Measurements from ENCODE around the gene FAM72B. TPM values are rescaled to one million over a fixed set of nuclear protein-coding genes. Genes with fewer than 3 reads are reported as not detected.
"Not testable (repeated sequence)": the region's sequence is repeated elsewhere in the genome, so short reads cannot be mapped to it uniquely, and the experiment has no call there.

The FAM72B gene
- 1 to 10 TPM in 2 of 4 donors, under 1 TPM in 1, not detected in 1; 0.40 to 2.6 (median 2.5) TPM for total RNA-seq

GRCh38 chr1:121184290-121185127 is at the start of gene FAM72B, which contains the start of gene SRGAP2C:
Gene FAM72B (minus strand): TSS chr1:121184340. CDS start chr1:121183489, 851 bp downstream.
Gene SRGAP2C (plus strand): TSS chr1:121184975. CDS start chr1:121187447, 2,472 bp downstream.
- H3K4me1 ChIP-seq, H3K36me3 ChIP-seq, H3K9me3 ChIP-seq, H3K27me3 ChIP-seq: not testable (repeated sequence)
- DNase-seq, result peak; percentile 87 to 98 (median 92)
- TF ChIP-seq POLR2A (IDR thresholded peaks at IDR 0.05), result peak; percentile 18 to 37
- Histone ChIP-seq H3K4me3 (peak within 1 kb of the TSS; percentile 40 to 58 (median 56)), H3K27ac (peak within 1 kb of the TSS; percentile 71 to 84 (median 78))

DNA sequence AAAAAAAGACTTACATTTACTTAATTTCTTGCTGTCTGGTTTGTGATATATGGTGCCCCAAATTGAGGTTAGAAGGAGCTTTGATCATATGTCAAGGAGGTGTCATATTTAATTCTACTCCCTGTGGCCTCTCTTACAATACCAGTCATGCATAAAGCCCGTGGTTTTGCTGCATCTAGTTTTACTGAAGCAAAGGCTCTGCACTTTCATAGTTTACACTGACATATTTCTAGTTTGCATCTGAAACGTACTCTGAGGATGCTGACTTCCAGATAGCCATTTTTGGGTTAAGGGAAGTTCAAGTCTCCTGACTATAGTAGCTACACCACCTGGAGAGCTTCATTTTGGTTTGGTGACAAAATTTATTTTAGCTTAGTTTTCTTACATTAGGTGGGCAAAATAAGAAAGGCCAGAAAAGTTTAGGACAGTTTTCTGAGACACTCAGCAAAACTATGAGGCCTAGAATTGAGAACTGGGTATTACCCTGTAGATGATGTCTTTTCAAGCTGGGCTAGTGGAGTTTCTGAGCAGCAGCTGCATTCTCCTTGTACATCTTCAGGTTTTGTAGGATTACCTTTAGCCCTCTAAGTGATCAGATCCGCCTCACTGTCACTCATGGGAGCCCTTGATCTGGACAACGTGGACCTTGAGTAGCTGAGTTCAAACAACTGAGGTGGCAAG is 48.4 kb upstream of the FAM72B start:
- not testable (repeated sequence) for H3K27ac ChIP-seq, H3K4me3 ChIP-seq, H3K27me3 ChIP-seq, DNase-seq, H3K9me3 ChIP-seq, H3K4me1 ChIP-seq, H3K36me3 ChIP-seq

DNA sequence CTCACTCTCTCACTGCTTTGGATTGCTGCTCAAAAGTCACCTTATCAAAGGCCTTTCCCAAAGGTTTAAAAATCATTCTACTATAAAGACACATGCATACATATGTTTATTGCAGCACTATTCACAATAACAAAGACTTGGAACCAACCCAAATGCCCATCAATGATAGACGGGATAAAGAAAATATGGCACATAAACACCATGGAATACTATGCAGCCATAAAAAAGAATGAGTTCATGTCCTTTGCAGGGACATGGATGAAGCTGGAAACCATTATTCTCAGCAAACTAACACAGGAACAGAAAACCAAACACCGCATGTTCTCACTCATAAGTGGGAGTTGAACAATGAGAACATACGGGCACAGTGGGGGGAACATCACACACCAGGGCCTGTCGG is 46.5 kb upstream of the FAM72B start:
- not testable (repeated sequence) for H3K27me3 ChIP-seq, H3K27ac ChIP-seq, H3K4me1 ChIP-seq, H3K9me3 ChIP-seq, H3K36me3 ChIP-seq, H3K4me3 ChIP-seq, DNase-seq

GRCh38 chr1:121227544-121228330 is 43.6 kb upstream of the FAM72B start:
- H3K36me3 ChIP-seq, H3K9me3 ChIP-seq, DNase-seq, H3K27ac ChIP-seq, H3K4me1 ChIP-seq, H3K4me3 ChIP-seq, H3K27me3 ChIP-seq: not testable (repeated sequence)

GRCh38 chr1:121226925-121227324 is 42.8 kb upstream of the FAM72B start:
- not testable (repeated sequence) for H3K27me3 ChIP-seq, H3K36me3 ChIP-seq

DNA sequence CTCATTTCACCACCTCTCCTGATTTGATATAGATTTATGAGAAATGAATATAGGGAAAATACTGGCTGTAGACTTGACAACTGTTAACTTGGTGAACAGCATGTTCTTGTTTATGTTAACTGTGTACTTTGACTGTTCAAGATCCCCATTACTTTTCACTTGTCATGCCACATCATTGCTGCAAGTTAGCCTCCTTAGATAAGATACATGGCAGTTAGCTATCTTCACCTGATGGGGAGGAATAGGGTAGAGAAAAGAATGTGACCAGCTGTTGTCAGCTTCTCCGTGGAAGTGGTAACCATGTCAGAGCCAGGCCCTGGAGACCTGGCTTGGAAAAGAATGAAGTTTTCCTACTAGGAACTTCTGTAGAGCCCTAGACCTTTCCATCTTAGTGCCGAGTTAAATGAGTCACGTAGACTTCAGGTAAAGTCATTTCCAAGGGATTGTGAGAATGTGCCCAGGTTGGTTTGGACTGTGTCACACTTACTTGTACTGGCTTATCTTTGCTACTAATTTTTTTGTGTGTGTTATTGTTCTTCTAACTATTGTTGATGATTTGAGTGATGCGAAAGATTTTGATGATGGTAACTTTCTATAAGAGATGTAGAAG is 42.3 kb upstream of the FAM72B start:
- H3K4me3 ChIP-seq, DNase-seq, H3K4me1 ChIP-seq, H3K9me3 ChIP-seq, H3K36me3 ChIP-seq, H3K27ac ChIP-seq, H3K27me3 ChIP-seq: not testable (repeated sequence)

More at GRCh38 chr1:121226925-121227324, 42.8 kb upstream of the FAM72B start:
- H3K4me3 ChIP-seq, H3K27ac ChIP-seq, H3K9me3 ChIP-seq, DNase-seq, H3K4me1 ChIP-seq: not testable (repeated sequence)

DNA sequence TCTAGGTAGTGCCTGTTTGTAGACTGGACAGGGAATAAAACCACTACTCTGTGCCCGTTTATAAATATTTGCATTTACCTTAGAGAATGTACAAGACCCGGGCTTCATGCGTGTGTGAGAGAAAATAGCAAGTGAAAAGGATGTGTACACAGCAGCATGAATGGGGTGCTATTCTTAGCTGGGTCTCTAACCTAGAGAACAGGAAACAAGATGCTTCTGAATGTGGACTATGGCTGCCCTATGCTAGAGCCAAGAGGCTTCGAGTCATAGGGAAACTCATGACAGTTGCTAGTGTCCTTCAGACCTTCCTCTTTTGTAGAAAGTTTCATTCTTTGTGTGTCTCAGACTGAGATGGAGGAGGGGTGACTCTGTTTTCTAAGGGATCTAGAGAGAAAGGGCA is 40.6 kb upstream of the FAM72B start:
- H3K4me1 ChIP-seq, H3K36me3 ChIP-seq, DNase-seq, H3K9me3 ChIP-seq, H3K27ac ChIP-seq, H3K4me3 ChIP-seq, H3K27me3 ChIP-seq: not testable (repeated sequence)

DNA sequence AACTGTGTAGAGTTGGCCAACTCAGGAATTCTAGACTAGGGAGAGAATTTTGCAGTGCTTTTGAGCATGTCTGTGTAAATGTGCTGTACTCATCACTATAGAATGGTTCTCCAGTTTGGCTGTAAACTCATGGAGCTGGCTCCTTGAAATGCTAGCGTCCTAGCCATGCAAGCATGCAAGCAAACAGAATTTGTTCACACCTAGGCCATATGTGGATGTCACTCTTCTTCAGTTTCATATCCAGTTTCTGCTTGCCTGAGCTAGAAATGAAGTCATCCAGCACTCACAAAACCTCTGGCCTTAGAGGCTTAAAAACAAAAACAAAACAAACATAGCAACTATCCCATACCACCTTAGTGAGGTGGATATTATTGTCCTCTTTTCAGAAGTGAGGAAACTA is 37.6 kb upstream of the FAM72B start:
- H3K27me3 ChIP-seq, H3K36me3 ChIP-seq, DNase-seq, H3K4me3 ChIP-seq, H3K9me3 ChIP-seq, H3K27ac ChIP-seq, H3K4me1 ChIP-seq: not testable (repeated sequence)

DNA sequence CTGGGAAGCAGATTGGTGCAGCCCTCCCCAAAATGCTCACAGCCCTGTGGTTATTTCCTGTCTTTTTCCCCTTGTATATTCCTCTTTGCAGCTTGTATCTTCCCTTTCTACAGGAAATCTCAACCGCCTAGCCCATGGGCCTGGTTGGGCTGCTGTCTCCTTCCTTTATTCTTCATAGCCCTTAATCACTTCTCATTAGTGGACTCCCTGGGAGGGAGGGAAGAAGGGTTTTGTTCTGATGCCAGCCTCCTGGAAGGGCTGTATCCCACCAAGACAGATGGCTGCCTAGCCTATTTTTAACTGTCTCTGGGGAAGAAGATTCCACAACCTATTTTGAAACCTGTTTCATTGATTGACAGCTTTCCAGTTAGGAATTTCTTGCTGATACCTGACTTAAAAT is 32.5 kb upstream of the FAM72B start:
- not testable (repeated sequence) for H3K9me3 ChIP-seq, H3K4me1 ChIP-seq, H3K36me3 ChIP-seq, H3K27ac ChIP-seq, H3K27me3 ChIP-seq, H3K4me3 ChIP-seq, DNase-seq

GRCh38 chr1:121215699-121216417 is 31.7 kb upstream of the FAM72B start:
- not testable (repeated sequence) for H3K4me3 ChIP-seq, H3K27me3 ChIP-seq, H3K4me1 ChIP-seq, DNase-seq, H3K36me3 ChIP-seq, H3K27ac ChIP-seq, H3K9me3 ChIP-seq

DNA sequence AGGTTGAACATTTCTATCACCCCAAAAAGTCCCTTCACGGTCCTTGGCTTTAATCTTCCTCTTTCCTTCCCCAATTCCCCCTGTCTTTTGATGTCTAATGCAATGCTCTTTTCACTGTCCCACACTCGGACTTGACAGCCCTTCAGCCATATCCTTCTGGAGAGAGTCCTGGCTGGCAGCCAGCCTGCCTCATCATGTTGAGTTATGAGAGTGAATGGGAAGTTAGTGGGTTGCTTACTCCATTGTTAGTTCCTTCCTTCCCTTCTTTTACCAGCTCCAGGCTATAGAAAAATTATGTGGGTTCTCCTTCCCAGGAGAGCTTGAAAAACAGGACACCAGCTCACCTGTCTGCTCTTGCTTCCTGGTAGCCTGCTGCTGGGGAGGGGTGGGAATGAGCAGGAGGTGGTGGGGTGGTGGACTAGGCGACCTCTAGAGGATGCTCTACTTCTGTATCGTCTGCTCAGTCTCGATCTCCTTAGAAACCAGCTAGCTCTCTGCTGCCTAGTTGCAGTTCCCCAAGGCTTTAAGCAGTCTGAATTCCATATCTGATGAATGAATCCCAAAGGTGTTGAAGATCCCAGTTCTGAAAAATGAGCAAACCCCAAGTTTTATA is 30.5 kb upstream of the FAM72B start:
- H3K4me1 ChIP-seq, DNase-seq, H3K4me3 ChIP-seq, H3K9me3 ChIP-seq, H3K27me3 ChIP-seq, H3K27ac ChIP-seq, H3K36me3 ChIP-seq: not testable (repeated sequence)

DNA sequence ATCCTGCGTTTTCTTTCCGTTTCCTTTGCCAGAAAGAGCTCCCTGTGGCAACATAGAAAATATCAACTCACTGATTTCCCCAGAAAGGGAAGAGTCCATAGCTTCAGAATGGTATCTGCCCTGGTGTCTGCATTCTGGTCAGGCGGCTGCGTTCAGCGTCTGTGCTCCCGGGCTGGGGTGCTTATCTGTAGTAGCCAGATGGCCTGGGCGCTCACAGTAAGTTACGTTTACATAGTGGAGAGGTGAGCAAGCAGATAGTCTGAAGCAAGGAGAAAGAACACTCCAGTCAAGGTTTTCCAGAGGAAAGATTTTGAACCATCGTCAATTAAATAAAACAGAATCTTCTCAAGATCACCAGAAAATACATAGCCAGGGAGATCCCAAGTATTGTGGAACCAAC is 29.4 kb upstream of the FAM72B start:
- not testable (repeated sequence) for H3K36me3 ChIP-seq, DNase-seq, H3K4me1 ChIP-seq, H3K27me3 ChIP-seq, H3K4me3 ChIP-seq, H3K9me3 ChIP-seq, H3K27ac ChIP-seq

DNA sequence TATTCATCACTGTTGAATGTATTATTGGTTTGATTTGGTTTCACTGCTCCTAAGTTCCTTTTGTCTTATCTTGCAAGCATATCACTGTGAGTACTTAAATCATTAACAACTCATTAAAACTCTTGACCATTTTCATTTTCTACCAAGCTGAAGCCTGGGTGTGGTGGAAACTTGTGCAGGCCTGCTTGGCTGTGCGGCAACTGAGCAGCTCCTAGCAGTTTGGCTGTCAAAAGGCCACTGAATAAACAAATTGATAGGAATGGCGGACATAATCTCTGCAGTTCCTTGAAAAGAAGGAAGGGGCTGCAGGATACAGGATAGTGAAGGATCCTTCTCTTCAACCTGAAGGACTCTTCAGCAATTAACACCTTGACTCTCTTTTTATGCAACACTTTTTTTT is 26.6 kb upstream of the FAM72B start:
- H3K27me3 ChIP-seq, H3K4me1 ChIP-seq, DNase-seq, H3K9me3 ChIP-seq, H3K4me3 ChIP-seq, H3K27ac ChIP-seq, H3K36me3 ChIP-seq: not testable (repeated sequence)
